Caco-2 (cell line): ENCODE results near the gene PHYHIPL. TPM values are rescaled to one million over a fixed set of nuclear protein-coding genes. Genes with fewer than 3 reads are reported as not detected.

Experiments
- BruUV-seq: library from RNA; stranded (reverse); fragments of 400-500 nt; replicated peaks from 2 replicates; lab custom pipeline; 2021; lab: Mats Ljungman, UMichigan
- CTCF ChIA-PET: fragments of 300-600 bp; sonication (Branson Sonifier 250); formaldehyde crosslinking; loops from one replicate; lab custom pipeline; 2022; ENCODE audit warnings: antibody characterized with exemption; lab: Charles Lee
- POLR2A ChIA-PET: fragments of 300-600 bp; sonication (Branson Sonifier 250); formaldehyde crosslinking; loops from one replicate; lab custom pipeline; 2022; ENCODE audit warnings: antibody characterized with exemption; lab: Charles Lee
- DNase-seq, 2 experiments: peaks; one replicate each; pipeline versions ENCODE4 v3.0.0 to v3.0.0-alpha.2; 2020 to 2022
- H3K27me3 ChIP-seq: replicated peaks from 2 replicates; pipeline ENCODE4 v1.6.0; 2011; ENCODE audit warnings: low read length; ENCODE audit not compliant: control insufficient read depth, insufficient read depth
- H3K36me3 ChIP-seq: 2 replicates; pipeline ENCODE4 v1.5.1; 2011; ENCODE audit warnings: low read length; ENCODE audit not compliant: control insufficient read depth, insufficient read depth
- H3K4me1 ChIP-seq: fragments of 250-450 bp; sonication (Bioruptor Pico); 2 replicates; pipeline ENCODE4 v1.5.1; 2020; ENCODE audit warnings: mild to moderate bottlenecking
- H3K4me3 ChIP-seq: 2 replicates; pipeline ENCODE4 v1.5.1; 2011; ENCODE audit warnings: low read depth, mild to moderate bottlenecking, control low read depth, low read length
- H3K9me3 ChIP-seq: fragments of 250-450 bp; sonication (Bioruptor Pico); 2 replicates; pipeline ENCODE4 v1.5.1; 2020; ENCODE audit warnings: mild to moderate bottlenecking, moderate library complexity
- H3K27ac Mint-ChIP-seq: one replicate; pipeline ENCODE4 v1.8.0; 2022; ENCODE audit warnings: mixed read lengths; ENCODE audit not compliant: unreplicated experiment
- H3K27me3 Mint-ChIP-seq: one replicate; pipeline ENCODE4 v1.8.0; 2022; ENCODE audit warnings: mixed read lengths; ENCODE audit not compliant: insufficient read depth, unreplicated experiment
- H3K36me3 Mint-ChIP-seq: one replicate; pipeline ENCODE4 v1.8.0; 2022; ENCODE audit warnings: mild to moderate bottlenecking, mixed read lengths; ENCODE audit not compliant: insufficient read depth, unreplicated experiment
- H3K4me1 Mint-ChIP-seq: one replicate; pipeline ENCODE4 v1.8.0; 2022; ENCODE audit warnings: low read depth, mixed read lengths; ENCODE audit not compliant: unreplicated experiment
- H3K4me3 Mint-ChIP-seq: one replicate; pipeline ENCODE4 v1.8.0; 2022; ENCODE audit warnings: mild to moderate bottlenecking, moderate library complexity, mixed read lengths; ENCODE audit not compliant: unreplicated experiment
- H3K9me3 Mint-ChIP-seq: one replicate; pipeline ENCODE4 v1.8.0; 2022; ENCODE audit warnings: mixed read lengths; ENCODE audit not compliant: unreplicated experiment
- CTCF ChIP-seq, 2 experiments: fragments of 200-600 bp in 1 of 2; IDR thresholded peaks; 1 replicate in 1 of 2; 2 replicates in 1 of 2; pipeline versions ENCODE4 v1.5.1 to v1.8.0; 2011 to 2022; ENCODE audit warnings: antibody characterized with exemption in 1 of 2, control low read depth in 1 of 2, inconsistent platforms in 1 of 2, low read depth in 1 of 2, low read length in 1 of 2, mild to moderate bottlenecking in 1 of 2, moderate library complexity in 1 of 2; ENCODE audit not compliant: insufficient read depth in 1 of 2, severe bottlenecking in 1 of 2, unreplicated experiment in 1 of 2
- intact Hi-C: fragments of 100-400 bp; cut with micrococcal nuclease; formaldehyde crosslinking; loops from one replicate; pipeline ENCODE4 v1.10.0; 2022; ENCODE audit not compliant: unreplicated experiment
- total RNA-seq: library from RNA; stranded (reverse); gene quantifications from 2 replicates; pipeline ENCODE4 v1.2.3, GENCODE V29; 2022

Gene PHYHIPL
- total RNA-seq, 1 experiment from 2014 or later, result 48.1 TPM

GRCh38 chr10:59234194-59234593, 57.8 kb downstream of the PHYHIPL start:
- Mint-ChIP-seq H3K4me3 (no peak overlapping the region), H3K9me3 (peaks cover 7% of the 10 kb centered on the region), H3K4me1 (peaks cover 15% of the 10 kb centered on the region), H3K27me3 (no peaks in the 10 kb centered on the region), H3K36me3 (peaks cover 20% of the 10 kb centered on the region), H3K27ac (no peak overlapping the region)
- DNase-seq, result no peak
- ChIA-PET CTCF (no interaction called here), POLR2A (interaction anchor here (0.6 kb wide), 1 partner anchor 451 kb away, joined by 3 read pairs; no protein-coding TSS in a partner anchor)
- BruUV-seq, result no TSS peak
- H3K27me3 ChIP-seq, result no peaks in the 10 kb centered on the region
- H3K4me3 ChIP-seq, result no peak overlapping the region
- no peaks in the 10 kb centered on the region for H3K4me1 ChIP-seq
- intact Hi-C loops, result loop anchor here (1.0 kb wide), 1 partner anchor 282 kb away; no protein-coding TSS in a partner anchor
- peaks cover 3% of the 10 kb centered on the region; the same call in 1 of the 2 replicates for H3K36me3 ChIP-seq
- no peaks in the 10 kb centered on the region; the same call in 1 of the 2 replicates for H3K9me3 ChIP-seq
- TF ChIP-seq CTCF (IDR thresholded peaks at IDR 0.05; ENCODE audit: insufficient read depth in 1 of 2, low read depth in 1 of 2, low read length in 1 of 2, severe bottlenecking in 1 of 2, unreplicated experiment in 1 of 2), result no peak

GRCh38 chr10:59234816-59235429, 58.5 kb downstream of the PHYHIPL start:
- CTCF ChIA-PET, result no interaction called here
- DNase-seq, result peak; percentile 36 to 67
- H3K9me3 Mint-ChIP-seq, result peaks cover 10% of the 10 kb centered on the region

More at GRCh38 chr10:59234816-59235429, 58.5 kb downstream of the PHYHIPL start:
- H3K4me3 ChIP-seq, result no peak overlapping the region
- H3K4me1 ChIP-seq, result no peaks in the 10 kb centered on the region
- H3K4me3 Mint-ChIP-seq, result no peak overlapping the region
- POLR2A ChIA-PET, result no interaction called here
- no TSS peak for BruUV-seq
- H3K27ac Mint-ChIP-seq, result no peak overlapping the region
- H3K27me3 ChIP-seq, result no peaks in the 10 kb centered on the region
- peaks cover 23% of the 10 kb centered on the region for H3K36me3 Mint-ChIP-seq
- peaks cover 15% of the 10 kb centered on the region for H3K4me1 Mint-ChIP-seq
- peaks cover 3% of the 10 kb centered on the region; the same call in 1 of the 2 replicates for H3K36me3 ChIP-seq
- H3K9me3 ChIP-seq, result no peaks in the 10 kb centered on the region; the same call in 1 of the 2 replicates
- TF ChIP-seq CTCF (IDR thresholded peaks at IDR 0.05; ENCODE audit: insufficient read depth in 1 of 2, low read depth in 1 of 2, low read length in 1 of 2, severe bottlenecking in 1 of 2, unreplicated experiment in 1 of 2), result peak; percentile 82 to 89
- H3K27me3 Mint-ChIP-seq, result no peaks in the 10 kb centered on the region
- intact Hi-C loops, result loop anchor here (1.0 kb wide), 1 partner anchor 283 kb away; no protein-coding TSS in a partner anchor
